IPS-15b (cell line): ENCODE results near the gene BICD1.
A peak's percentile ranks its signal among the peaks of the same experiment; 100 is the strongest.

Source experiments
- H3K27me3 ChIP-seq: one replicate; pipeline ENCODE4 v1.6.1; 2013; ENCODE audit warnings: low read length; ENCODE audit not compliant: control insufficient read depth, insufficient read depth
- H3K36me3 ChIP-seq: one replicate; pipeline ENCODE4 v1.6.1; 2013; ENCODE audit warnings: low read length; ENCODE audit not compliant: control insufficient read depth, insufficient read depth
- H3K4me1 ChIP-seq: one replicate; pipeline ENCODE4 v1.6.1; 2013; ENCODE audit warnings: mild to moderate bottlenecking, low read length; ENCODE audit not compliant: control insufficient read depth, insufficient read depth
- H3K4me3 ChIP-seq: one replicate; pipeline ENCODE4 v1.5.1; 2013; ENCODE audit warnings: low read depth, low read length
- H3K9ac ChIP-seq: one replicate; pipeline ENCODE4 v1.6.1; 2013; ENCODE audit warnings: low read depth, mild to moderate bottlenecking, low read length
- H3K9me3 ChIP-seq: one replicate; pipeline ENCODE4 v1.6.1; 2013; ENCODE audit warnings: mild to moderate bottlenecking, low read length; ENCODE audit not compliant: control insufficient read depth, insufficient read depth

Gene BICD1

DNA sequence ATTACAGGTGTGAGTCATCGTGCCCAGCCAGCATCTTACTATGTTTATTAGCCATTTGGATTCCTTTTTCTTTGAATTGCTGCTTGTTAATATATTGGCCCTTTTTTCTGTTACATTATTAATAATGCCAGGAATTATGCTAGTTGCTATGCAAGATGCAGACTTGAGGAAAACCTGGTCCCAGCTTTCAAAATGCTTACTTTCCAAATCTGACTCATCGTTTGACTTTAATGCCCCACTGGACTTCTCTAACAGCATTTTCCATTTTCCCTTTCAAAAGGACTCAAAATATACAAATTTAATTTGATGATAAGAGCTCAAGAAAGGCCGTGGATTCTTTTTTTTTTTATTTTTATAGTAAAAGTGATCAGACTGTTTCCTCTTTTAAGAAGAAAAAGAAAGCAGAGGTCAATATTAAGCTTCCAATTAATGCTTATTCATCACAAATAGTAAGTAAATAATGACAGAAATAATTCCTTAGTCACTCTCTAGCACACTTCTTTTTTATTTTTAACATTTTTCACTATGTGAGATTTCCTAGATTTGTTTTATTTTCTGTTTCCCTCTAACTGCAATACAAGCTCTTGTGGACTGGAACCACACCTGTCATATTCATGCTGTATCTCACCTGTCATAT, 146.6 kb downstream of the BICD1 start:
- Histone ChIP-seq H3K36me3 (no peaks in the 10 kb centered on the region), H3K27me3 (no peaks in the 10 kb centered on the region), H3K9ac (no peak overlapping the region), H3K9me3 (no peaks in the 10 kb centered on the region), H3K4me3 (no peak overlapping the region), H3K4me1 (peaks cover 14% of the 10 kb centered on the region)

- Histone ChIP-seq H3K27me3 (no peaks in the 10 kb centered on the region), H3K9ac (no peak overlapping the region), H3K9me3 (no peaks in the 10 kb centered on the region), H3K36me3 (no peaks in the 10 kb centered on the region), H3K4me1 (peaks cover 9% of the 10 kb centered on the region), H3K4me3 (no peak overlapping the region)
These were observed 147.8 kb downstream of the BICD1 start for GRCh38 chr12:32254260-32254956.

DNA sequence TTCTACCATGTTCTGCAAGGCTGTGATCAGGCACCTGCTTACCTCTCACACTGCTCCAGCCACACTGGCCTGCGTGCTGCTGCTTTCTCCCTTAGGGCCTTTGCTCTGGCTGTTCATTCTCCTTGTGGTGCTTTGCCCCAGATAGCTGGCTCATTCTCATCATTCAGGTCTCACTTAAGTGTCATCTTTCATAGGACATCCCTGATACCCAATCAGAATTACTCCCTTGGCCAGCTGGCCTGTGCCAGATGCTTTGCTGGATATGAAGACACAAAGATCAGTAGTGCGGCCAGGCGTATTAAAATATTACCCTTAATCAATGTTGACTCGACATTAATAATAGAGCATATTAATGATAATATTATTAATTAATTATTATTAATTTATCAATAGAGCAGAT, 148.9 kb downstream of the BICD1 start:
- Histone ChIP-seq H3K4me3 (no peak overlapping the region), H3K4me1 (no peaks in the 10 kb centered on the region), H3K36me3 (no peaks in the 10 kb centered on the region), H3K9ac (no peak overlapping the region), H3K9me3 (no peaks in the 10 kb centered on the region), H3K27me3 (no peaks in the 10 kb centered on the region)

- Histone ChIP-seq H3K9ac (no peak overlapping the region), H3K36me3 (no peaks in the 10 kb centered on the region), H3K4me1 (no peaks in the 10 kb centered on the region), H3K9me3 (no peaks in the 10 kb centered on the region), H3K27me3 (no peaks in the 10 kb centered on the region), H3K4me3 (no peak overlapping the region)
These were observed 151.2 kb downstream of the BICD1 start for GRCh38 chr12:32257695-32258496.

GRCh38 chr12:32260696-32261095, 154.0 kb downstream of the BICD1 start:
- H3K27me3 ChIP-seq: no peaks in the 10 kb centered on the region
- H3K9me3 ChIP-seq: no peaks in the 10 kb centered on the region
- H3K9ac ChIP-seq: no peak overlapping the region
- no peak overlapping the region for H3K4me3 ChIP-seq
- no peaks in the 10 kb centered on the region for H3K4me1 ChIP-seq
- H3K36me3 ChIP-seq: no peaks in the 10 kb centered on the region

DNA sequence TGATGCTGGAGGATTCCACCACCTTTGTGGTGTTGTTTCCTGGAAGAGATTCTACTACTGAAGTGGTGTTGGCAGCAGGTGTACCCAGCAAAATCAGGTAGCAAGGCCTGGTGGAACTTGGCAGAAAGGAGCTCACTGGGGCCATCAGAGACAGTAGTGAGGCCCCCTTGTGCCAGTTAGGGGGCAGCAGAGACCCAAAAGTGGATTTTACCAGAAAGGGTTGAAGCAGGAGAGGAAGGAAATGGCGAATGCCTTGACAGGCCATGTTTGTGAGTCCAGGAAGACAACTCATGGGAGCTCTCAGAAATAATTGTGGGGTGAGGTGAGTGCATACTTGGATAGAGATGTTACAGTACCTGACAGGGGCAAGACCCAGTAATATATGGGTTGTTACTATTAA, 155.0 kb downstream of the BICD1 start:
- Histone ChIP-seq H3K9ac (no peak overlapping the region), H3K4me1 (no peaks in the 10 kb centered on the region), H3K27me3 (no peaks in the 10 kb centered on the region), H3K9me3 (no peaks in the 10 kb centered on the region), H3K4me3 (no peak overlapping the region), H3K36me3 (no peaks in the 10 kb centered on the region)

- H3K9me3 ChIP-seq: no peaks in the 10 kb centered on the region
- no peaks in the 10 kb centered on the region for H3K36me3 ChIP-seq
- peak overlapping the region; percentile 3 for H3K9ac ChIP-seq
- no peak overlapping the region for H3K4me3 ChIP-seq
- no peaks in the 10 kb centered on the region for H3K4me1 ChIP-seq
- H3K27me3 ChIP-seq: no peaks in the 10 kb centered on the region
These were observed 158.3 kb downstream of the BICD1 start for GRCh38 chr12:32264961-32265360.

DNA sequence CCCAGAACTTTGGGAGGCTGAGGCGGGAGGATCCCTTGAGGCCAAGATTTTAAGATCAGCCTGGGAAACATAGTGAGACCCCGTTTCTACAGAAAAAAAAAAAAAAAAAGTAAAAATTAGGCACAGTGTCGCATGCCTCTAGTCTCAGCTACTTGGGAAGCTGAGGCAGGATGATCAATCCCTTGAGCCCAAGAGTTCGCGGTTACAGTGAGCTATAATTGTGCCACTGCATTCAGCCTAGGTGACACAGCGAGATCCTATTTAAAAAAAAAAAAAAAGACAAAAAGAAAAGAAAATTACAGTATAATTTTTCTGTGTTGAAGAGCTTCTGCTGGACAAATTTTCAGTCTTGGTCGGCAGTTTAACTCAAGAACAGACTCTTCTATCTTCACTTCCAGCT, 158.8 kb downstream of the BICD1 start:
- H3K27me3 ChIP-seq: no peaks in the 10 kb centered on the region
- no peaks in the 10 kb centered on the region for H3K9me3 ChIP-seq
- H3K4me3 ChIP-seq: no peak overlapping the region
- H3K9ac ChIP-seq: no peak overlapping the region
- H3K4me1 ChIP-seq: no peaks in the 10 kb centered on the region
- no peaks in the 10 kb centered on the region for H3K36me3 ChIP-seq

DNA sequence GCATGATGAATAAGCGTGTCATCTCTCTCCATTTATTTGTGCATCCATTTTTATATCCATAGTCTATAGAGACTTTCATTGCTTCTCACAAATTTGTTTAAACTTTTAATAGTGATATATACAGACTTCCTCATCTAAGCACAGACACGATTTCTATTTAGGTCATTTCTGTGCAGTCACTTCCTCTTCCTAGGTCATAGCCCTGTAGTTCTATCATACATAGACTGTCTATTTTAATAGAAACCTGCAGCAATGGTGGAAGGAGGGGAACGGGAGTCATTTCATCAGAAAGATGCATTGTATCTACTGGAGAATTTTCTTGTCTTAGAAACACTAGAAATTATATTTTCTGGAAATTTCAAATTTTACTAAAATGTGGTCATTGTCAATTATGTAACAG, 159.3 kb downstream of the BICD1 start:
- H3K9me3 ChIP-seq: no peaks in the 10 kb centered on the region
- H3K9ac ChIP-seq: no peak overlapping the region
- H3K4me3 ChIP-seq: no peak overlapping the region
- H3K36me3 ChIP-seq: no peaks in the 10 kb centered on the region
- no peaks in the 10 kb centered on the region for H3K27me3 ChIP-seq
- peaks cover 3% of the 10 kb centered on the region for H3K4me1 ChIP-seq

GRCh38 chr12:32266756-32267155, 160.1 kb downstream of the BICD1 start:
- no peaks in the 10 kb centered on the region for H3K27me3 ChIP-seq
- H3K36me3 ChIP-seq: no peaks in the 10 kb centered on the region
- no peak overlapping the region for H3K9ac ChIP-seq
- peaks cover 9% of the 10 kb centered on the region for H3K4me1 ChIP-seq
- no peaks in the 10 kb centered on the region for H3K9me3 ChIP-seq
- no peak overlapping the region for H3K4me3 ChIP-seq

- no peak overlapping the region for H3K9ac ChIP-seq
- no peaks in the 10 kb centered on the region for H3K9me3 ChIP-seq
These were observed 164.4 kb downstream of the BICD1 start for GRCh38 chr12:32270818-32271710.

More at GRCh38 chr12:32270818-32271710, 164.4 kb downstream of the BICD1 start:
- no peaks in the 10 kb centered on the region for H3K27me3 ChIP-seq
- H3K4me3 ChIP-seq: no peak overlapping the region
- H3K36me3 ChIP-seq: no peaks in the 10 kb centered on the region
- peaks cover 15% of the 10 kb centered on the region for H3K4me1 ChIP-seq
